Kidney (tissue), 14 donors: ENCODE results near the gene SNU13. TPM values are rescaled to one million over a fixed set of nuclear protein-coding genes. Genes with fewer than 3 reads are reported as not detected.

Experiments used
- DNase-seq, 5 donors: peaks; one replicate each; pipeline ENCODE4 v3.0.0-alpha.2; 2013 to 2020
- FAIRE-seq: peaks from 2 replicates; lab custom pipeline; 2012; peaks lifted over from hg19 to GRCh38; lab: Jason Lieb, UNC
- H3K27ac ChIP-seq, 2 donors: one replicate each; pipeline ENCODE4 v1.7.0; 2013; ENCODE audit warnings: low read depth in 2 of 2, low read length in 2 of 2, inconsistent platforms in 1 of 2
- H3K27me3 ChIP-seq: one replicate; pipeline ENCODE4 v1.7.1; 2013; ENCODE audit warnings: low read length, inconsistent platforms; ENCODE audit not compliant: control insufficient read depth, insufficient read depth
- H3K36me3 ChIP-seq, 3 donors: one replicate each; pipeline versions ENCODE4 v1.7.0 to v1.7.1; 2013; ENCODE audit warnings: low read length in 3 of 3, control low read depth in 1 of 3, inconsistent platforms in 1 of 3; ENCODE audit not compliant: insufficient read depth in 3 of 3, control insufficient read depth in 2 of 3
- H3K4me1 ChIP-seq, 3 donors: one replicate each; pipeline versions ENCODE4 v1.7.0 to v1.7.1; 2013; ENCODE audit warnings: low read length in 3 of 3, inconsistent platforms in 1 of 3, low read depth in 1 of 3; ENCODE audit not compliant: control insufficient read depth in 2 of 3, insufficient read depth in 2 of 3
- H3K4me3 ChIP-seq, 3 donors: one replicate each; pipeline versions ENCODE4 v1.7.0 to v1.8.1; 2013; ENCODE audit warnings: low read length in 3 of 3, control low read depth in 1 of 3, inconsistent platforms in 1 of 3
- H3K9ac ChIP-seq, 3 donors: one replicate each; pipeline versions ENCODE4 v1.7.0 to v1.7.1; 2013; ENCODE audit warnings: low read length in 3 of 3, control low read depth in 1 of 3, inconsistent platforms in 1 of 3
- H3K9me3 ChIP-seq, 3 donors: one replicate each; pipeline versions ENCODE4 v1.7.0 to v1.7.1; 2013; ENCODE audit warnings: low read length in 3 of 3, control low read depth in 1 of 3, inconsistent platforms in 1 of 3; ENCODE audit not compliant: control insufficient read depth in 2 of 3, insufficient read depth in 1 of 3
- intact Hi-C: fragments of 100-400 bp; cut with DNase I; formaldehyde crosslinking; loops from one replicate; pipeline ENCODE4 v1.11.1; 2022
- polyA plus RNA-seq: library from polyadenylated mRNA; stranded (reverse); fragments of 350-450 nt; fragmentation: Illumina TruSeq; extraction: RNeasy Lipid Tissue Mini Kit (QIAGEN cat#74804); gene quantifications from one replicate; pipeline ENCODE4 v1.2.3, GENCODE V29; 2014; ENCODE audit warnings: low read depth, low replicate concordance; ENCODE audit not compliant: insufficient read depth
- total RNA-seq: library from RNA; stranded (reverse); fragmentation: NEBNext Ultra II Directional; extraction: Animal tissue kit (Norgen Biotek cat#: 25700); gene quantifications from one replicate; pipeline ENCODE4 v1.2.1, GENCODE V29; 2021
- TF ChIP-seq, protein P1 (sequence below): IDR thresholded peaks from 3 replicates; pipeline ENCODE4 v1.5.1; 2012; ENCODE audit warnings: mild to moderate bottlenecking, moderate library complexity, borderline replicate concordance; ENCODE audit not compliant: insufficient read depth; ENCODE audit errors: extremely low read depth
- donor health status: control.
- donor health status: control.
- donor health status: control.
- donor health status: control.
- donor health status: control.
- donor health status: DM: yes; HTN: yes; CAD: no.
- donor health status: Normal renal cell carcinoma (clear cell type).

Gene SNU13
- total and polyA plus RNA-seq, 2 donors from 2014 or later = 132 to 217 TPM

GRCh38 chr22:41681616-41682015 lies 7.1 kb downstream of the SNU13 start:
- Histone ChIP-seq H3K4me3 (peak overlapping the region; percentile 77 to 90 (median 82)), H3K9ac (peak overlapping the region in 2 of 3 donors; percentile 87 to 88), H3K27me3 (no peaks in the 10 kb centered on the region), H3K4me1 (no peaks in the 10 kb centered on the region), H3K27ac (no peak overlapping the region), H3K36me3 (peaks cover 5 to 19% (median 9%) of the 10 kb centered on the region in 3 donors), H3K9me3 (no peaks in the 10 kb centered on the region)
- DNase-seq = peak in 1 of 5 donors; percentile 19
- no peak for FAIRE-seq
- intact Hi-C loops = no loop called here
- TF ChIP-seq, protein P1, sequence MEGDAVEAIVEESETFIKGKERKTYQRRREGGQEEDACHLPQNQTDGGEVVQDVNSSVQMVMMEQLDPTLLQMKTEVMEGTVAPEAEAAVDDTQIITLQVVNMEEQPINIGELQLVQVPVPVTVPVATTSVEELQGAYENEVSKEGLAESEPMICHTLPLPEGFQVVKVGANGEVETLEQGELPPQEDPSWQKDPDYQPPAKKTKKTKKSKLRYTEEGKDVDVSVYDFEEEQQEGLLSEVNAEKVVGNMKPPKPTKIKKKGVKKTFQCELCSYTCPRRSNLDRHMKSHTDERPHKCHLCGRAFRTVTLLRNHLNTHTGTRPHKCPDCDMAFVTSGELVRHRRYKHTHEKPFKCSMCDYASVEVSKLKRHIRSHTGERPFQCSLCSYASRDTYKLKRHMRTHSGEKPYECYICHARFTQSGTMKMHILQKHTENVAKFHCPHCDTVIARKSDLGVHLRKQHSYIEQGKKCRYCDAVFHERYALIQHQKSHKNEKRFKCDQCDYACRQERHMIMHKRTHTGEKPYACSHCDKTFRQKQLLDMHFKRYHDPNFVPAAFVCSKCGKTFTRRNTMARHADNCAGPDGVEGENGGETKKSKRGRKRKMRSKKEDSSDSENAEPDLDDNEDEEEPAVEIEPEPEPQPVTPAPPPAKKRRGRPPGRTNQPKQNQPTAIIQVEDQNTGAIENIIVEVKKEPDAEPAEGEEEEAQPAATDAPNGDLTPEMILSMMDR = no peak

- Histone ChIP-seq H3K27me3 (no peaks in the 10 kb centered on the region), H3K36me3 (peaks cover 7 to 33% (median 23%) of the 10 kb centered on the region in 3 donors), H3K9me3 (no peaks in the 10 kb centered on the region), H3K4me1 (no peaks in the 10 kb centered on the region), H3K9ac (no peak overlapping the region), H3K27ac (no peak overlapping the region), H3K4me3 (no peak overlapping the region)
- FAIRE-seq (no peak), DNase-seq (no peak)
- TF ChIP-seq, protein P1 = no peak
- intact Hi-C loops = no loop called here
Observed at GRCh38 chr22:41676134-41676533, 12.5 kb downstream of the SNU13 start.

DNA sequence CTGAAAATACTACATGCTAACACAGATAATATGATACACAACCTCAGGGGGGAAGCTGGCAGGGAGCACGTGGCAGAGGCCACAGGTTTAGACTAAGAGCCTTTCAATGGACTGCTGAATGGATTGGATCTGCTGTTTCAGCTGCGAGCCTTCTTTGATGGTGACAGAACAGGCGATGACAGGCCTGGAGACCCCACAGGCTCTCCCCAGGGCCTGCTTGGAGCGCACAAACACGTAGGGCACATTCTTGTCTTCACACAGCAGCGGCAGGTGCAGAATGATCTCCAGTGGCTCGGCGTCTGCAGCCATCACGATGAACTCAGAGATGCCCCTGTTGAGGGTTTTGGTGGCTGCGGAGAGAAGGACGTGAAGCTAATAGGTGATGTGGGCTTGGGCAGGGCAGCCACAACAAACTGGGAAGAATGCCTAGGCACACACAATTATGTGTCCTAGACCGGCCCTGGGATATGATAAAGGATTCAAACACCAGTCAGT lies 13.8 kb downstream of the SNU13 start:
- H3K27ac ChIP-seq = no peak overlapping the region
- no peaks in the 10 kb centered on the region for H3K9me3 ChIP-seq
- DNase-seq (no peak), FAIRE-seq (no peak)
- H3K4me3 ChIP-seq = no peak overlapping the region
- H3K27me3 ChIP-seq = no peaks in the 10 kb centered on the region
- H3K9ac ChIP-seq = no peak overlapping the region
- intact Hi-C loops = no loop called here
- TF ChIP-seq, protein P1 = no peak
- no peaks in the 10 kb centered on the region for H3K4me1 ChIP-seq
- H3K36me3 ChIP-seq = peaks cover 7 to 27% (median 20%) of the 10 kb centered on the region in 3 donors
